Kasumi-1 (cell line): ENCODE data around the gene SCYL3.
"Not testable (repeated sequence)": the region's sequence is repeated elsewhere in the genome, so short reads cannot be mapped to it uniquely, and the experiment has no call there.

Experiments used
- DNase-seq, 2 experiments: peaks; one replicate each; lab custom pipeline; 2025; lab: John Stamatoyannopoulos, UW

SCYL3 gene

GRCh38 chr1:169893645-169894423 lies at the start of gene SCYL3:
Gene SCYL3 (minus strand): TSS chr1:169893896. CDS start chr1:169888840, 5,056 bp downstream.
- peak; percentile 98 to 99 for DNase-seq

GRCh38 chr1:169941982-169942830 lies 48.5 kb upstream of the SCYL3 start:
- DNase-seq: no peak

DNA sequence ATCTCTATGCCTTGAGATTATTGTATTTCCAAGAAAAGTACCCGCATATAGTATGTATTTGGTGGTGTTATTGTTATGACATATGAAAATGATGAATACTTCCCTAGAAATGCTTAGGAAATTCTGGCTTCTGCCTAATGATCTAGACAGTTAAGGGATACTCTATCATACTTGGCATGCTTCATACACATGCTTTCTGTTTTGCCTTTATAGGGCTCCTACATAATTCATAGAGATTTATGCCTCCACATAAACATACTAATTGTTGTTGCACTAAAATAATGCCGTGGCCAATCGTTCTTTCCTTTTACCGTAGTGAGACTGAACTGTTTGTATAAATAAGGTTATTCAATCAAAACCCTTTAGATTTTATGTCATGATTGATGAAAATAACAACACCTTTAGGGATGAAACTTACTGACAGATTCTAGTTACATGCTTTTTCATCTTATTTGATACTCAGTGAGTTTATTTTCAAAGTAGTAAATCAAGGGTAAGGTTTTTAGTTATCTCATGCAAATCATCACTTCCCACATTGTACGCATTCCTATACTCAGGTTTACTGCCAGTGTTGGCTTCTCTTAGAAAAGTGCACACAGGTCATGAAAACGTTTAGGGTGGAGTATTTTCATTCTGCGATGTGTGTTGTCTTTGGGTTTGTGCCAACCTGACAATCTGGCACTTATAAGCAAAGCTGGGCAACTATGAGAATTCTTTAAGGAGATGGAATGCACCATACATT lies 40.5 kb upstream of the SCYL3 start:
- no peak for DNase-seq

DNA sequence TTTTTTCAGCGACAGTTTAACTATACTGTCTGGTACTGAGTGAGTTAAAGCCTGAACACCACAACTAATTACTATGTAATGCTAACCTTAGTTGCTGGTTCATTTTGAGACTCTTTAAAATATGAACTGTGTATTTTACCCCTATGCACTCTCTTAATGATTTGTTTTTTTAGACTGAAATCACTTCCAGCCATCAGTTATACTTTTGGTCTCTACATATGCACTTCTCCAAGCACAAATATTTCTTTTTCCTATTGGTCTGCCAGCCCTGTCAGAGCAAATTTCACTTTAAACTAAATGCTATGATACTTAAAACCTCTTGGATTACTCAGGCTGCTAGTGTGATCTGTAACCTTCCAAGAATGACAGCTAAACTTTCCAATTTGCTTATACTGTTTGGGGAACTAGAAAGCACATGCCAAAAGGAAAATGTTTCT lies 38.1 kb upstream of the SCYL3 start:
- no peak for DNase-seq

DNA sequence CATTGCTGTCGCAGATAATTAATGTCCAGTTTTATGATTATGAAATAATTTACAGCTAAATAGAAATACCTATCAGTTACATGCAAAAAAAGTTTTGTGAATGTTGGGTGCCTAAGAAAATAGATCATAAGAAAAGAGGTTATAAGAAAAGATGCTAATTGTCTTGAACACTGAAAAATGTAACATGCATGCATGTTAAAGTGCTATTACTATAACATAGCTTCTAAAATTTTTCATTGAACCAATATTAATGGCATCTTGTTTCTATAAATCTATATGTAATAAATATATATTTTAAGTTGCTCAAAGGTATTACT lies 35.5 kb upstream of the SCYL3 start:
- no peak for DNase-seq

DNA sequence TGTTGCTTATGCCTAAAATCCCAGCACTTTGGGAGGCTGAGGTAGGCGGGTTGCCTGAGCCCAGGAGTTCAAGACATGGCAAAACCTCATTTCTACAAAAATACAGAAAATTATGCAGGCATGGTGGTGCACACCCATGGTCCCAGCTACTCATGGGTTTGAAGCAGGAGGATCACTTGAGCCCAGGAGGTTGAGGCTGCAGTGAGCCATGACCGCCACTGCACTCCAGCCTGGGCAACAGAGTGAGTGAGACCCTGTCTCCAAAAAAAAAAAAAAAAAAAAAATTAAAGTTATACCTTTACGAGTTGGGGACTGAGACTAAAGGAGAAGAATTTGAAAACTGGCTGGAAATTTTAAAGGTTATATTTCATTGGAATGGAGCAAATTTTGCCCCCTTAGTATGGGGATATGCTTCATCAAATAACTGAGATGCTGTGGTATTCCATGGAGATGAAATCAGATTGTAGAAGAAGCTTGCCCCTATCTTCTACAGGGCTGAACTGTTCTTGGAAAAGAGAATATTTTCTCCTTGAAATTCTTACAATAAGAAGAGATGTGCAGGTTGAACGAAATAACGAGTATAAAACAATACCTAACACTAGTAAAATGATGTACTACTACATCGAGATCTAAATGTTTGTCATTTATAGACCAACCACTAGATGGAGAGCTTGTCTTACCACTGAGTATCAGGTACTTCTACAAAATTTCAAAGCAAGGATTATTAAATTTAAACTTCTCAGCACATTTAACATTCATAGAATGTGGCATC lies 34.9 kb upstream of the SCYL3 start:
- peak; percentile 76 to 83 for DNase-seq

DNA sequence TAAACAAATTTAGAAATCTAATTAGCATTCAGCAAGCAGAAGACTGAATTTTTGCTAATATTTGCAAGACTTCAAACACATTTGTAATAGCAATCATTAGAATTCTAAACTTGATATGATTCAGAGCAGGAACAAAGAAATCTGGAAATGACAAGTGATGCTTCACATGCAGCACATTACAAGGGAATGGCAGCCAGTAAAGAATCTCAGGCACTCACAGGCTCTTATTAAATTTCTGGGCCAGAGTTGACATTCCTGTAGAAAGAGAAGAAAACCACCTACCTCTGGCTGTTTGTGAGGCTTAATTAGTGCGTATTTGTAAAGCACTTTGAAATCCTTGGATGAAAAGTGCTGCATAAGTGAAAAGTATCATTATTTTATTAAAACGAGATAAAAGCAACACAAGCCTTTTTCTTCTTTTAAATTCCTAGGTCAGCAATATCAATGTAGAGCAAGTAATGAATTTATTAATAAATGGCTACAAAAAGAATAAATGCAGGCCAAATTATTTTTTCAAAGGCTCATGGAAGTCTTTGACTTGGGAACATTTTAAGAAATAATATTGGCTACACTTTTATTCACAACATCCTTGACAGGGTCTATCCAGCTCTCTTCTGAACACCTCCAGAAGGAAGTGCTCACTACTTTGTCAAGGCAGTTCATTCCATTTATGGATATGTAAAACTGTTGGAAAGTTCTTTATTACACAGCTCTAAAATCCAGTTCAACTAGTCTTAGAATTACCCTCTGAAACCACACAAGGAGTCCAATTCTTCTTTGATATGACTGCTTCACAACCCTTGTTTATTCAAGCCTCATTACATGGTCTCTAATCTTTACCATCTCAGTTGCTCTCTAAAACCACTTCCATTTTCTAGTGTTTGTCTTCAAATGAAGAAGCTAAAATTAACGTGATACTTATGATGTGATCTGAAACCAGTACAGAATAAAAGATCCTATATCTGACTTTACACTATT lies 32.1 kb upstream of the SCYL3 start:
- no peak for DNase-seq

DNA sequence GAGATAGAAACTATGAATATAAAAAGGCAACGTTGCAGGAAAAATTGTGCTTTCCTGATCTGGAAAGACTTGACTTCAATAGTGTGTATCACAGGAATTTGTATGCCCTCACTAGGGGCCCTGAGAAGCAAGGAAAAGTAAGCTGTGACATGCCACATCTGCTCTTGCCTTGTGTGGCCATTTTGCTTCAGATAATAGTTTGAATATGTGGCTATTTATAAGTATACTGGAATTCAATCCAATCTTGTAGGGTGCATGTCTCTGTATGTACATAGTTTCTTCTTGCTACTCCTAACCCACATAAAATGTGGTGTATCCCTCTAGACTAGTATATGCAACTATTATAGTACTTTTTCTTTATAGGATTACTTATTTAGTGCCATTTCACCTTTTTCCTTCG lies 31.1 kb upstream of the SCYL3 start:
- DNase-seq: no peak

GRCh38 chr1:169924063-169924462 lies 30.4 kb upstream of the SCYL3 start:
- no peak for DNase-seq

DNA sequence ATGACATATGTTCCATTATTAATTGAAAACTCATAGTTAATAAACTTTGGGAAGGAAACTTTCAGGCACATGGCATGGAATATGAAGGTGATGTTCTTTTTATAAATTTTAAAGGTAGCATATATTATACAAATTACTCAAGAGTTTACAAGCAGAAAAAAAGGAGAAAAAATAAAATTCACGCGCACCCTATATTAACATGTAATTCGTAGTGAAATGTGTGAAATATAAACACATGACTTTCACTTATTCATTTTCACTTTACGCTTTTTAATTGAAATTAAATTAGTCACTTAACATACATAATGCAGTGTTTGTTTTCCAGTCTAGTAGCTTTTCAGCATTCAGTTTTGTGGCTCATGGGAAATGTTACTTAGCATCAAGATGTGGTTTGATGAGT lies 27.4 kb upstream of the SCYL3 start:
- no peak for DNase-seq

GRCh38 chr1:169918927-169919326 lies 25.2 kb upstream of the SCYL3 start:
- DNase-seq: no peak

DNA sequence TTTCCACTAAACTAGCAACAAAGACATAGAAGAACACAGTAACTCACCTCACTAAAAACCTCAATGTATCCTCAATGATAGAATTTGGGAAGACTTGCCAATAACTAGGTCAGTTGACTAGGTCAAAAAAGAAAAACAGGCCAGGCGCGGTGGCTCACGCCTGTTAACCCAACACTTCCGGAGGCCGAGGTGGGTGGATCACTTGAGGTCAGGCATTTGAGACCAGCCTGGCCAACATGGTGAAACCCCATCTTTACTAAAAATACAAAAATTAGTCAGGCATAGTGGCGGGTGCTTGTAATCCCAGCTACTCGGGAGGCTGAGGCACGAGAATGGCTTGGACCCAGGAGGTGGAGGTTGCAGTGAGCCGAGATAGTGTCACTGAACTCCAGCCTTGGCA lies 24.5 kb upstream of the SCYL3 start:
- not testable (repeated sequence) for DNase-seq

GRCh38 chr1:169915150-169915549 lies 21.5 kb upstream of the SCYL3 start:
- no peak for DNase-seq

GRCh38 chr1:169914531-169914930 lies 20.8 kb upstream of the SCYL3 start:
- DNase-seq: no peak

DNA sequence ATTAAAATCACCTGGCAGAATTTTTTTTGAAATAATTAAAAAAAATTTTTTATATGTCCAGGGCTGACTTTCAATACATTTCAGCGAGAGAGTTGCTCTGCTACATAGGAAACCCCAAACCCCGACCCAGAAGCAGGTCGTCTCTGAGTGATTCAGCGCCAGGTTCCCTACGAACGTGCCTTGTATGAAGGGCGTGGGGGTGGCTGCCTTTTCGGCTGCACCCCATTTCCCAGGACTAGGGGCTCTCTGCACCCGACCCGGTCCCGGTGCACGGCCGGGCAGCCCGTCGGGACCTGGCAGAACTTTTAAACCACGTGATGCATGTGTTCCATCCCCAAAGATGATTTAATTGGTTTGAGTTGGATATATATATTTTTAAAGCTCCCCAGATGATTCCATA lies 15.8 kb upstream of the SCYL3 start:
- no peak for DNase-seq

GRCh38 chr1:169906938-169907337 lies 13.2 kb upstream of the SCYL3 start:
- DNase-seq: no peak

DNA sequence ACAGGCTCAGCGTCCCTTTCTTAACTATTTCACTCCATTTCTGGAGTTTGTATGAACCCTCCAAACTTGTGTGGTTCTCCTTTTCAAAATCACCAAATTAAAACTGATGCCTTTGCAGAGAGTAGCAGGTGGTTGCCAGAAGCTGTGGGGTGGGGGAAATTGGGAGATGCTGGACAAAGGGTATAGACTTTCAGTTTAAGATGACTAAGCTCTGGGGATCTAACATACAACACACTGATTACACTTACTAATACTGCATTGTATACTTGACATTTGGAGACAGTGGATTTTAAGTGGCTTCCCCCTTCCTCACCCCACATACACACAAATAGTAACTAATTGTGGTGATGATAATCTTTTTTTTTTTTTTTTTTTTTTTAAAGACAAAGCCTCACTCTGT lies 11.1 kb upstream of the SCYL3 start:
- DNase-seq: no peak

DNA sequence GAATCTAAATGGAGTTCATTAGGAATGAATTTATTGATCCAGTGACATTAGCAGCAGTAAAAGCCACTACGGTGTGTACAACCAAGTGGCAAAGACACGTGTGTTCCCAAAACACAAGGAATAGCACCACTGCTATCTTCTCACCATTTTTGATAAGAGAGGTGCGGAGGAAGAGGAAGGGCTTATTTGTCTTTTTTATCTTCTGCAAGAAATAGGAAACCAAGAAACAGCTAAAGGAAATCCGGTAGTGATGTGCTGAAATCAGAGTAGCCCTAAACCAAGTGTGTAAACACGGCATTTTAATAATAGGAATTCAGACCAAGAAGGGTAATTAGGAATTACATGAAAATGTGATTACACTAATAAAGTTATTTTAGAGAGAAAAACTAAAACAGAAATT lies 9.1 kb upstream of the SCYL3 start:
- no peak for DNase-seq

- no peak for DNase-seq
Observed at GRCh38 chr1:169901115-169901514, 7.4 kb upstream of the SCYL3 start.

DNA sequence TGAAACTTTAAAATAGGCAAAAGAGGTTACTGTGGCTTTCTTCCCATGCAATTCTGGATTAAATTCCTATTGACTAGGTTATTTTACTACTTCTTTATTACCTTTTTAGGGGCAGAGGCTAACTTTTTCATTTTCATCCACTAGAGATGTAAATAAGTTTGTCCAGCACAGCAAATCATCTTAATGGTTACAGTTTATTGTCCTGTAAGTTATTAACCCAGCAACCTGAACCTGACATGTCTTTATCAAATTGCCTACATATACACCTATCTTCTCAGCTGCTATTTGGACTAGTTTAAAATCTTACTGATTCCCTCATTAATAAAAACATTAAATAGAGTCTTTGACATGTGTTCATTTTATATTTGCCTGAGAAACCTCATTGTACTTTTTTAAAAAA lies 6.9 kb upstream of the SCYL3 start:
- DNase-seq: no peak
